KMS-11 (cell line): ENCODE results near the gene PLEKHM2.

Experiments
- H2AFZ ChIP-seq: fragments of 200-600 bp; sonication (generic); 2 replicates; pipeline ENCODE4 v1.6.1; 2016; ENCODE audit warnings: antibody characterized with exemption, mixed run types, low read depth
- H3K27ac ChIP-seq: fragments of 200-600 bp; sonication (generic); 2 replicates; pipeline ENCODE4 v1.6.1; 2016; ENCODE audit warnings: mild to moderate bottlenecking, mixed run types
- H3K27me3 ChIP-seq: fragments of 200-600 bp; sonication (generic); 2 replicates; pipeline ENCODE4 v1.6.1; 2017; ENCODE audit warnings: mild to moderate bottlenecking, low read depth, mixed run types, moderate library complexity; ENCODE audit not compliant: insufficient read depth
- H3K36me3 ChIP-seq: fragments of 200-600 bp; sonication (generic); 2 replicates; pipeline ENCODE4 v1.6.1; 2017; ENCODE audit warnings: mild to moderate bottlenecking, mixed run types; ENCODE audit not compliant: insufficient read depth
- H3K4me1 ChIP-seq: fragments of 200-600 bp; sonication (generic); 2 replicates; pipeline ENCODE4 v1.6.1; 2016; ENCODE audit warnings: mild to moderate bottlenecking, low read depth, mixed run types; ENCODE audit not compliant: poor library complexity, severe bottlenecking
- H3K4me2 ChIP-seq: fragments of 200-600 bp; sonication (generic); 2 replicates; pipeline ENCODE4 v1.7.0; 2016; ENCODE audit warnings: mild to moderate bottlenecking, mixed run types
- H3K4me3 ChIP-seq: fragments of 200-600 bp; sonication (generic); IDR thresholded peaks from 2 replicates; pipeline ENCODE4 v1.6.1; 2017; ENCODE audit warnings: low read depth, low read length, mixed read lengths; ENCODE audit not compliant: insufficient read depth
- H3K79me2 ChIP-seq: fragments of 200-600 bp; sonication (generic); 2 replicates; pipeline ENCODE4 v1.6.1; 2016; ENCODE audit warnings: low read depth, mixed run types; ENCODE audit not compliant: insufficient read depth
- H3K9ac ChIP-seq: fragments of 200-600 bp; sonication (generic); 2 replicates; pipeline ENCODE4 v1.6.1; 2016; ENCODE audit warnings: mild to moderate bottlenecking, mixed run types
- H4K20me1 ChIP-seq: fragments of 200-600 bp; sonication (generic); 2 replicates; pipeline ENCODE4 v1.6.1; 2016; ENCODE audit warnings: mild to moderate bottlenecking, mixed run types; ENCODE audit not compliant: insufficient read depth
- CTCF ChIP-seq: fragments of 200-600 bp; sonication (generic); conservative IDR thresholded peaks from 2 replicates; pipeline ENCODE4 v1.6.1; 2017; ENCODE audit warnings: low read depth, mild to moderate bottlenecking, antibody characterized with exemption, low read length, moderate library complexity, mixed read lengths

The PLEKHM2 gene

GRCh38 chr1:15750924-15751323 is 66.8 kb downstream of the PLEKHM2 start:
- Histone ChIP-seq H3K27ac (no peak overlapping the region), H3K27me3 (peaks cover 3% of the 10 kb centered on the region; the same call in 1 of the 2 replicates), H3K36me3 (no peaks in the 10 kb centered on the region), H3K4me3 (no peak overlapping the region), H4K20me1 (no peaks in the 10 kb centered on the region), H3K4me2 (no peak overlapping the region), H3K79me2 (no peaks in the 10 kb centered on the region), H3K9ac (no peak overlapping the region), H2AFZ (no peak overlapping the region), H3K4me1 (peaks cover 12% of the 10 kb centered on the region)
- no peak for TF ChIP-seq CTCF

GRCh38 chr1:15751717-15752116 is 67.6 kb downstream of the PLEKHM2 start:
- peaks cover 5% of the 10 kb centered on the region; the same call in 1 of the 2 replicates for H3K27me3 ChIP-seq
- no peak for TF ChIP-seq CTCF
- H3K4me2 ChIP-seq: no peak overlapping the region
- H2AFZ ChIP-seq: no peak overlapping the region
- H3K36me3 ChIP-seq: no peaks in the 10 kb centered on the region
- no peak overlapping the region for H3K9ac ChIP-seq
- H3K4me1 ChIP-seq: peaks cover 4% of the 10 kb centered on the region
- H3K4me3 ChIP-seq: no peak overlapping the region
- H3K79me2 ChIP-seq: no peaks in the 10 kb centered on the region
- H4K20me1 ChIP-seq: no peaks in the 10 kb centered on the region
- H3K27ac ChIP-seq: no peak overlapping the region

- TF ChIP-seq CTCF: no peak
- H3K27me3 ChIP-seq: peaks cover 20% of the 10 kb centered on the region
- H3K9ac ChIP-seq: no peak overlapping the region
- no peaks in the 10 kb centered on the region for H3K4me1 ChIP-seq
- no peak overlapping the region for H3K4me2 ChIP-seq
- H3K4me3 ChIP-seq: no peak overlapping the region
- H4K20me1 ChIP-seq: no peaks in the 10 kb centered on the region
- no peaks in the 10 kb centered on the region for H3K36me3 ChIP-seq
- H3K79me2 ChIP-seq: no peaks in the 10 kb centered on the region
- no peak overlapping the region for H3K27ac ChIP-seq
- H2AFZ ChIP-seq: no peak overlapping the region
Observed at GRCh38 chr1:15753776-15754175, 69.7 kb downstream of the PLEKHM2 start.

GRCh38 chr1:15755021-15755645 is 71.0 kb downstream of the PLEKHM2 start:
- H3K9ac ChIP-seq: no peak overlapping the region
- TF ChIP-seq CTCF: no peak
- H3K4me2 ChIP-seq: no peak overlapping the region
- peaks cover 28% of the 10 kb centered on the region for H3K27me3 ChIP-seq
- H4K20me1 ChIP-seq: no peaks in the 10 kb centered on the region
- no peaks in the 10 kb centered on the region for H3K79me2 ChIP-seq
- H2AFZ ChIP-seq: no peak overlapping the region
- no peaks in the 10 kb centered on the region for H3K4me1 ChIP-seq
- H3K27ac ChIP-seq: no peak overlapping the region
- no peaks in the 10 kb centered on the region for H3K36me3 ChIP-seq
- H3K4me3 ChIP-seq: no peak overlapping the region
